Activated T-cell treated with anti-CD3 and anti-CD28 coated beads for 1 hour (primary cell): Measurements from ENCODE around the gene DDX51.

Source experiments
- DNase-seq: peaks from one replicate; pipeline ENCODE4 v3.0.0-alpha.2; 2020; ENCODE audit warnings: low read depth

DDX51 gene

DNA sequence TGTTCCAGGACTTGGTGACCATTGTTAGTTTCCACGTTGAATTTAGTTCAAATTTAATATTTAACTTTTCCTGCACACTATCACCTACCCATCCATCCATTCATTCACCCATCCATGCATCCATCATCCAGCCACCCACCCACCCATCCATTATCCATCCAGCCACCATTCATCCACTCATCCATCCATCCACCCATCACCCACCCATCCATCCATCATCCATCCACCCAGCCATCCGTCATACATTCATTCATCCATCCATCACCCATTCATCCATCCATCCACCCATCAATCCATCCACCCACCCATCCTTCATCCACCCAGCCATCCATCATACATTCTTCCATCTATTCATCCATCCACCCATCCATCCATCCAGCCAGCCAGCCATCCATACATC, 22.0 kb upstream of the DDX51 start:
- no peak for DNase-seq

DNA sequence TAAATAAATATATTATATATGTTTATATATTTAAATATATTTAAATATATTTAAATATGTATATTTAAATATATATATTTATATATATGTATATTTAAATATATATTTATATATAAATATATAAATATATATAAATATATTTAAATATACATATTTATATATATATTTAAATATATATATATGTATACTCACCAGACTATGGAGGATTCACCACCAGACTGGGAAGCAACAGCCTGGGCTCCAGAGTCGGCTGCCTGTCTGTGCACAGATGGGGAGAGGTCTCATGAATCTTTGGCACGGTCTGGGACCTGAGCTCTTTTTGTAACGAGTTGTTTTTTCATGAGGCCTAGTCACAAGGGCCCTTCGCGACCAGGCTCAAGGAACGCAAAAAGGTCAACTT, 21.5 kb upstream of the DDX51 start:
- no peak for DNase-seq

- no peak for DNase-seq
Observed at GRCh38 chr12:132164426-132164825, 20.3 kb upstream of the DDX51 start.

DNA sequence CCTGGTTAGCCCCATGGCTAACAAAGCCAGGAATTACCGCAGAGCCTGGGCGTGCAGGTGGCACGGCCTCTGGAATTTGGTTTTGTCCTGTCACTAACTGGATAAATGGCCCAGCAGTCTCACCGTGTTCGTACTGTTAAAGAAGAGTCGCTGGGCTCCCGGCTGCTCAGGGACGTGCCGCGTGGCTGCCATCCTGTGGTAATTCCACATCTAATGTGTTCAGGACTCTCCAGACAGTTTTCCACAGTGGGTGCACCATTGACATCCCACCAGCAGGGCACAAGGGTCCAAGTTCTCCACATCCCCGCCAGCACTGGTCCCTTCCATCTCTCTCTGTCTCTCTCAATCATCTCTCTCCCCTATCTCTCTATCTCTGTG, 19.8 kb upstream of the DDX51 start:
- DNase-seq, result no peak

- DNase-seq, result no peak
Observed at GRCh38 chr12:132163041-132163910, 19.2 kb upstream of the DDX51 start.

DNA sequence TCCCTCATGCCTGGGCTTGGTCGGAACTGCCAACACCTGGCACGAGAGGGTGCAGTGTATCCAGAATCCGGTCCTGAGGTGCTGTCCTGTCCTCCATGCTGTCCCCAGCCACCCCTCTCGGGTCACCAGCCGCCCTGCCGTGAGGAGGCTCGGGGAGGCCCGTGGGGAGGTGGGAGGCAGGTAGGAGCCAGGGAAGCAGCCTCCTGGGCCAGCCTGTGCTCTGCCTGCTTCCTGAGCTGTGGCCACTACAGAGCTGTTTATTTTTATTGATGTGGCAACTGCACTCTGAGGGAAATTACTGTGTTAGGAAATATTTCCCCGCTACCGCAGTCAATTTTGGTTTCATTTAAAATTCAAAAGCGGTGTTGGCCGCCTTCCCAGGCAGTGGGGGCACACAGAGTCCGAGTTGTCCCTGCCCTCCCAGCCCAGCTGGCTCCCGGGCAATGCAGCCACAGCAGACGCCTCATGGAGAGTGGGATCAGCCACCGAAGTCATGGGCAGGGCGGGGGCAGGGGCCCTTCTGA, 18.5 kb upstream of the DDX51 start:
- no peak for DNase-seq

DNA sequence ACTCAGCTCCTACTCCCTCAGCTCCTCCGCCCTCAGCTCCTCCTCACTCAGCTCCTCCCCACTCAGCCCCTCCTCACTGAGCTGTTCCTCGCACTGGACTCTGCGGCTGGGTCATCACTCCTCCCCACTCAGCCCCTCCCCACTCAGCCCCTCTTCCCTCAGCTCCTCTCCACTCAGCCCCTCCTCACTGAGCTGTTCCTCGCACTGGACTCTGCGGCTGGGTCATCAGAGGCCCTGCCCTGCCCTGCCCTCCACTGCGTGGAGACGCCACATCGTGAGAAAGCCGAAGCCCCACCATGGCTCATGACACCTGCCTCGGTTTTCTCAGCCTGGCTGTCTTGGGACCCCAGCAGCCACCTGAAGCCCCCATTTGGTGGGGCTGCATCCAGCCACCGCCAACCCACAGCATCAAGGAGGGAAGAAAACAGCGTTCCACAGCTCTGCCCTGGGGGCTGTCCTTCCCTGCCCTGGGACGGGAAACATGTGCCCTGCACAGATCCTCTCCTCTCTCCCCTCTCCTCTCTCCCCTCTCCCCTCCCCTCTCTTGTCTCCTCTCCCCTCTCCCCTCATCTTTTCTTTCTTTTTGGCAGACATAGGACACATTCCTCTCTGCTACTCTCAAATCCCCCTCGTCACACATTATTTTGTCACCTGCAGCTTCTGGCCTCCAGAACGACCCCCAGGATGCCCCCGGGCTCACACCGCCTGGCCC, 17.8 kb upstream of the DDX51 start:
- DNase-seq, result no peak

GRCh38 chr12:132161036-132161781, 17.1 kb upstream of the DDX51 start:
- no peak for DNase-seq

DNA sequence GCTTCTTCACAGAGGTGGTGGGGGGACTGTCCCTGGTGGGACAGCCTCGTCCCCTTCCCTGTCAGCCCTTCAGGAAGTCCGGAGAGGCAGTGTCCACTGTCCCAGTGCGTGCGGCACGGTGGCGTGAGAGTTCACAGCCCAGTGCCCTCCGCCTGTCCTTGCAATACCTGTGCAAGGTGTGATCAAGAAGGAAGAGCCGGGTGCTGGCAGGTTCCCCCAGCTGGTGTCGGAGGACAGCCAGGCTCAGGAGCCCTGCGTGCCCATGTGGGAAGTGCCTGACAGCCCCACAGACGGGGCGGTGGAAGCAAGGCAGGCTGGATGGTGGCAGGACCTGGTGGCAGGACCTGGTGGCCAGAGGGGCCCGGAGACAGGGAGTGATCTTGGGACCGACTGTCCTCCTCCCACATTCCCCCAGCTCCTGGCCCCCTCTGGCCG, 16.5 kb upstream of the DDX51 start:
- no peak for DNase-seq

GRCh38 chr12:132160016-132160415, 15.9 kb upstream of the DDX51 start:
- no peak for DNase-seq

- no peak for DNase-seq
Observed at GRCh38 chr12:132159555-132160003, 15.5 kb upstream of the DDX51 start.

DNA sequence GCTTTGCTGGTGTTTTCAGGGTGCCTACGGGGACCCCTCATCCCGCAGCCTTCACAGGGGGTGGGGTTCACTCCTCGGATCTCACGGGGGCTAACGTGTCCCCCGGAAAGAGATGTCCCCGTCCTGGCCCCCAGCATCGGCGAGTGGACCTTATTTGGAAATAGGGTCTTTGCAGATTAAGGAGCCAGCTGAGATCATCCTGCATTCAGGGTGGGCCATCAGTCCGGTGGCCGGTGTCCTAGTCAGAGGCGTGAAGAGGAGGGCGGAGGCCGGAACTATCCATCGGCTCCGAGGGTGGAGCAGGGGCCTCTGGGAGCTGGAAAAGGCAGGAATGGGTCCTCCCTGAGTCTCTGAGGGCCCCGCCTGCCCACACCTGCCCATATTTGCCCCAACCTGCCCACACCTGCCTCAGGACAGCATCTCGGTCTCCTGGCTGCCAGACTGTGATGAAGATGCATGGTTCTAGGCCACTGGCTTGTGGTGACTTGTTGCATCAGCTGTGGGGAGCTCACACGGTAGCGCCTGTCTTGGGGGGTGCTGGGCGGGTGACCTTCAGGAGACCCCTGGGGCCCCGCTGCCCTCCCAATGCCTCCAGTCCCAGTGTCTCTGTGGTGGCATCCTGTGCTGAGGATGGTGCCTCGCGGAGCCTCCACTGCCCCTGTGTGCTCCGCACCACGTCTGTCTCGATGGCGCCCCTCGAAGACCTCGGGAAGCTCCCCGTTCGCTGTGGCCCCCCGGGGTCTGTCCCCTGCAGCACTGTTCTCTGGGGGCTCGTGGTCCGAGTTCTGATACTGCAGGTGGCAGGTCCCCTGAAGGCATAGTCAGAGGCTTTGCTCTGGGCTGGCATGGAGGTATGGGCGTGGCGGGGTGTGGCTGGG, 14.8 kb upstream of the DDX51 start:
- no peak for DNase-seq

GRCh38 chr12:132157733-132158409, 13.8 kb upstream of the DDX51 start:
- DNase-seq, result no peak

DNA sequence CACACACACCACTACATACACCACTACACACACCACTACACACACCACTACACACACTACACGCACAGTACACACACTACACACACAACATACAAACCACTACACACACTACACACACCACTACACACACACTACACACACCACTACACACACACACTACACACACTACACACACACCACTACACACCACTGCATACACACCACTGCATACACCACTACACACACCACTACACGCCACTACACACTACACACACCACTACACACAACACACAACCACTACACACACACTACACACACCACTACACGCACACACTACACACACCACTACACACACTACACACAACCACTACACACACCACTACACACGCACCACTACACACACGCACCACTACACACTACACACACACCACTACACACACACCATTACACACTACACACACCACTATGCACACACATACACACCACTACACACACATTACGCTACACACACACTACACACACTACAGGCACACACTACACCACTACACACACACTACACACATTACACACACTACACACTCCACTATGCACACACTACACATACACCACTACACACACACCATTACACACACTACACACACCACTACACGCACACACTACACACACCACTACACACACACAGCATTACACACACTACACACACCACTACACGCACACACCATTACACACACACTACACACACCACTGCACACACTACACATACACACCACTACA, 12.6 kb upstream of the DDX51 start:
- no peak for DNase-seq

- no peak for DNase-seq
Observed at GRCh38 chr12:132155771-132156572, 11.9 kb upstream of the DDX51 start.

DNA sequence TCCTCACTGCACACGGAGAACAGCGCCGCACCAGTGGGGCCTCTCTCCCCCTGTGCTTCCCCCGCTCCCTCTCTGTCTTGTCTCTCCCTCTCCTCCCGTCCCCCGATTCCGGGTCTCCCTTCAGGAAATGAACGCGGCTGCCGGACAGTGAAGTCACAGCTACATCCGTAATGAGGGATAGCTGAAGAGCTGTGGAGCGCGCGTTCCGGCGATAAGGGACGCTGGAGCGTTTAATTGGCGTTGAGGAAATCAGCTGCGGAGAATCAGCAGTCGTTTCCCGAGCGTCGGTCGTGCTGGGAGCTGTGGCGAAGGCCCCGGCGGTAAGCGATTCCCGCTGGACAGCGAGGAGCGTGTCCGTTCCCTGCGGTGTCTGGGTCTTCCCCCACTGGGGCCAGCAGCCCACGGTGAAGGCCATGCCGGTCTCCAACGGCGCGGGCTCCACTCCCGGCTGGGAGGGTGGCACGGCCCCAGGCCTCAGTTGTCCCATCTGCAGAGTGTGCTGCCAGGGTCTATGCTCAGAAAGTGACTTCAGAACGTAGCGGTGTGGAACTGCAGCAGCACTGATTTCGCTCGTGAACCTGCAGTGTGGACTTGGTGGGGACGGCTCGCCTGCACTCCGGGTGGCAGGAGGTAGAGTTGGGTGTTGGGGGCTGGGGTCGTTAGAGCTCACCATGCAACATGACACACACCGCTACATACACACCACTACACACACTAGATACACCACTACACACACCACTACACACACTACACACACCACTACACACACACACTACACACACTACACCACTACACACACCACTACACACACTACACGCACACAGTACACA, 11.0 kb upstream of the DDX51 start:
- no peak for DNase-seq

- DNase-seq, result no peak
Observed at GRCh38 chr12:132154341-132154761, 10.2 kb upstream of the DDX51 start.
